Measurements from ENCODE around the gene ZAP70.

Gene ZAP70

GRCh38 chr2:97724946-97725688, 11.7 kb downstream of the ZAP70 start:
- TF ChIP-seq, protein P1, sequence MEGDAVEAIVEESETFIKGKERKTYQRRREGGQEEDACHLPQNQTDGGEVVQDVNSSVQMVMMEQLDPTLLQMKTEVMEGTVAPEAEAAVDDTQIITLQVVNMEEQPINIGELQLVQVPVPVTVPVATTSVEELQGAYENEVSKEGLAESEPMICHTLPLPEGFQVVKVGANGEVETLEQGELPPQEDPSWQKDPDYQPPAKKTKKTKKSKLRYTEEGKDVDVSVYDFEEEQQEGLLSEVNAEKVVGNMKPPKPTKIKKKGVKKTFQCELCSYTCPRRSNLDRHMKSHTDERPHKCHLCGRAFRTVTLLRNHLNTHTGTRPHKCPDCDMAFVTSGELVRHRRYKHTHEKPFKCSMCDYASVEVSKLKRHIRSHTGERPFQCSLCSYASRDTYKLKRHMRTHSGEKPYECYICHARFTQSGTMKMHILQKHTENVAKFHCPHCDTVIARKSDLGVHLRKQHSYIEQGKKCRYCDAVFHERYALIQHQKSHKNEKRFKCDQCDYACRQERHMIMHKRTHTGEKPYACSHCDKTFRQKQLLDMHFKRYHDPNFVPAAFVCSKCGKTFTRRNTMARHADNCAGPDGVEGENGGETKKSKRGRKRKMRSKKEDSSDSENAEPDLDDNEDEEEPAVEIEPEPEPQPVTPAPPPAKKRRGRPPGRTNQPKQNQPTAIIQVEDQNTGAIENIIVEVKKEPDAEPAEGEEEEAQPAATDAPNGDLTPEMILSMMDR (IDR thresholded peaks at IDR 0.05; ENCODE audit: low read depth, low read length) = no peak

GRCh38 chr2:97726261-97727064, 13.1 kb downstream of the ZAP70 start:
- DNase-seq (ENCODE audit: extremely low read depth, low read depth) = no peak
- TF ChIP-seq, protein P1 (IDR thresholded peaks at IDR 0.05; ENCODE audit: low read depth, low read length) = no peak

More at GRCh38 chr2:97724946-97725688, 11.7 kb downstream of the ZAP70 start:
- DNase-seq (ENCODE audit: extremely low read depth, low read depth) = no peak

- no peak for DNase-seq (ENCODE audit: extremely low read depth, low read depth)
- TF ChIP-seq, protein P1 (IDR thresholded peaks at IDR 0.05; ENCODE audit: low read depth, low read length) = no peak
Observed at GRCh38 chr2:97727296-97727695, 13.9 kb downstream of the ZAP70 start.

DNA sequence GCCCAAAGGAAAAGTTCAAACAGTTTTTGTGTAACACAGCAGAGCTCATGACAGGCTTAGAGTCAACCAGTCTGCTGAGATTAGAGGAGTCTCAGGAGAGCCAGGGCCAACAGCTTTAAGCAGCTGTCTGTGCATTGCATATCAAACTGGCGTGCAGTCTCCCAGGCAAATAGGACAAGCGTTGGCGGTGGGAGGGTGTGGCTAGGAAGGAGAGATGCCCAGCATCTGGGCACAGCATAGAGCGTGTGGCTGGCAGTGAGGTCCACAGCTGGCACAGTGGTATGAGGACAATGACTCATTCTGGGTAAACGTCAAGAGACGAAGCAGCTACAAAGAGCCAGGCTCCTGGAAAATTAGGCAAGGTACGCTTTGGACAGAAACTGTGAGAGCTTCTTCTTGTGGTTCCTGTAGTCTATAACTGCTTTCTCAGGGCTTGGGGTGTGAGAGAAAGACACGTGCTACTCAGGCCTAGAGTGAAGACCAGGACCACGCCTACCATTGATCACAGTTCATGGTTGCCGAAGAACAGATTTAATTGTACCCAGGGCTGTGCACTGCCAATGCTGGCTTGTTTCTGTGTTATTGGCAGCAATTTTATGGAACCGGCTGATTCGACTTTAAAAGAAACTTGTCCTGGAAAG, 14.8 kb downstream of the ZAP70 start:
- no peak for DNase-seq (ENCODE audit: extremely low read depth, low read depth)
- TF ChIP-seq, protein P1 (IDR thresholded peaks at IDR 0.05; ENCODE audit: low read depth, low read length) = no peak

GRCh38 chr2:97730245-97730644, 16.9 kb downstream of the ZAP70 start:
- TF ChIP-seq, protein P1 (IDR thresholded peaks at IDR 0.05; ENCODE audit: low read depth, low read length) = no peak
- no peak for DNase-seq (ENCODE audit: extremely low read depth, low read depth)

DNA sequence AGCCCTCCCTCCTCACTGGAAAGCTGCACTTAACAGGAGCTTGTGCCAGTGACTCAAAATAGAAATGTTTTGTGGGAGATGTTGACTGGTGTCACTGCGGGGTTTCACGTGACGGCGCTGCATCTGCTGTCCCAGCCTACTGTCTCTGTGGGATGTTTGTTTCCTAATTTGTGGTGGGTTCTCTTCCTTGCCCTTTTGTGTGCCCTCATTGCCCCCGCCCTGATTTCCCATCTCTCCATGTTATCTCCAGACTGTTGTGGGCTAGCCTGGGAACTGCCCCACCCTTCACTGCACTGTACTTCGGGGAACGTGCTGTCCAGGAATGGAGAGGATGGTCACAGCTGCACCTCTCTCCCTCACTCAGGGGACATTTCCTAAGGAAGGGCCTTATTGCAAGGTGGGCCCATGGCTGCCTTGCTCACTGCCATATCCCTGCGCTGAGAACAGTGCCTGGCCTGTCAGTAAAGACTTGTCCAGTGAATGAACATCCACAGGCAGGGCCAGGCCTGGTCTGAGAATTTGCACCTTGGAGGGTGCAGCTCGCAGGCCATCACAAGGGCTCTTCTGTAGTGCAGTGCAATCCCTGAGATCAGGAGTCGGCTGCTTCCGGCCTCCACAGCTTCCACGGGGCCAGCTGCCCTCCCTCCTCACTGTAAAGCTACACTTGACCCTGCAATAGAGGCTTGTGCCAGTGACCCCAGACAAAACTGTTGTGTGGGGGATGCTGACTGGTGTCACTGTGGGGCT, 18.1 kb downstream of the ZAP70 start:
- no peak for DNase-seq (ENCODE audit: extremely low read depth, low read depth)
- TF ChIP-seq, protein P1 (IDR thresholded peaks at IDR 0.05; ENCODE audit: low read depth, low read length) = no peak

All from AG09319 (cell line).